Epithelial cell of proximal tubule (primary cell): ENCODE results near the gene NOP10. TPM values are rescaled to one million over a fixed set of nuclear protein-coding genes. Genes with fewer than 3 reads are reported as not detected.

Experiments
- DNase-seq: peaks from one replicate; pipeline ENCODE4 v3.0.0-alpha.2; 2011; ENCODE audit warnings: low read depth
- H3K4me3 ChIP-seq: 2 replicates; pipeline ENCODE4 v1.5.1; 2011; ENCODE audit warnings: low read depth, mild to moderate bottlenecking, low read length
- CTCF ChIP-seq: conservative IDR thresholded peaks from 2 replicates; pipeline ENCODE4 v1.5.1; 2012; ENCODE audit warnings: low read depth, mild to moderate bottlenecking, low read length
- total RNA-seq: library from RNA; depleted of rRNA; stranded (reverse); fragments of >200 nt; gene quantifications from 2 replicates; pipeline ENCODE4 v1.2.3, GENCODE V29; 2015

NOP10 gene
- total RNA-seq, 1 donor from 2014 or later = 319 TPM

- DNase-seq = no peak
- peak overlapping the region; percentile 99 for H3K4me3 ChIP-seq
- no peak for TF ChIP-seq CTCF
Measured at GRCh38 chr15:34341381-34342212, 1.3 kb downstream of the NOP10 start.

- DNase-seq = no peak
- TF ChIP-seq CTCF = no peak
- H3K4me3 ChIP-seq = no peak overlapping the region
Measured at GRCh38 chr15:34339946-34340345, 3.0 kb downstream of the NOP10 start.

DNA sequence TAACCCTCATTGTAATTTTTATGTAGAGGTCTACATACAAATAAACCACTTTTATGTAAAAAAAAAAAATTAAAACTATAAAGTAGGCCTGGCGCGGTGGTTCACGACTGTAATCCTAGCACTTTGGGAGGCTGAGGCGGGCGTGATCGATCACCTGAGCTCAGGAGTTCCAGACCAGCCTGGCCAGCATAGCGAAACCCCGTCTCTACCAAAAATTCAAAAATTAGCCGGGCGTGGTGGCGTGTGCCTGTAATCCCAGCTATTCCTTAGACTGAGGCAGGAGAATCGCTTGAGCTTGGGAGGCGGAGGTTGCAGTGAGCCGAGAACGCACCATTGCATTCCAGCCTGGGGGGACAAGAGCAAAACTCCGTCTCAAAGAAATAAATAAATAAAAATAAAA, 4.6 kb downstream of the NOP10 start:
- no peak for TF ChIP-seq CTCF
- peak overlapping the region; percentile 93 for H3K4me3 ChIP-seq
- DNase-seq = no peak

DNA sequence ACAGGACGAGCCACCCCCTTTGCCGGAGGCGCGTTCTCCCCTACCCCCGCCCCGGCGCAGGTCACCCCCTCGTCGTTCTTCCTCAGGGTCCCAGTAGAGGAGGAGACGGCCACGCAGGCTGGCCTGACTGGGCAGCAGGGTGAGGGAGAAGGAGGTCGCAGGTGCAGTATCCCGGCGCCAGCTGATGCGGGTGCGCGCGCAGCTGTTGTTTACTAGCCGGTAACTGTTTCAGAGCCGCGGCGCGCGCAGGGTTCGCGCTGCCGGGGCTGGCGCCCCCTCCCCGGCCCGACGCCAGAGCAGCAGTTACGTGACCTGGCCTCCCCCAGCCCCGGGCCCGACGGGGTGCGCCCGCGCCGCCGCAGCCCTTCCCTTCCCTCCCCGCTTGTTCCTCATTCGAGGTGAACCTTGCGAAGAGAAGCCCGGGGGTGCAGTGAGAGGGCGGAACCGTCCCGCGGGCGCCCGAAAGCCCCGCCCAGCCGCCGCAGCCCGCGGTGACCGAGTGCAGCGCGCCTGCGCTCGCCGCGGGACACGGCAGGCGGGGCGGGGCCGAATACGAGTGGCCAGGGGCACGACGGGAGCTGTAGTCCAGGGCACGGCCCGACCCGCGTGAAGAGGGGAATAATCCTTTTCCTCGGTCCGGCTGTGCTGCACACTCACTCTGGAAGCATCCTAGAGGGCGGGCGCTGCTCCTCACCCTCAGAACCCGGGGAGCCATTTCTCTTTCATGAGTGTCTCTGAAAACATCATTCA, 5.2 kb downstream of the NOP10 start, which contains the start of gene SLC12A6:
Gene SLC12A6, minus strand, starts transcription at position 225 of the 750 bp plus-strand sequence. CDS start 1,101 bp downstream, outside the sequence.
- no peak for DNase-seq
- peak within 1 kb of the TSS; percentile 93 for H3K4me3 ChIP-seq
- TF ChIP-seq CTCF = no peak

- DNase-seq = no peak
- peak overlapping the region; percentile 93 for H3K4me3 ChIP-seq
- no peak for TF ChIP-seq CTCF
Measured at GRCh38 chr15:34336991-34337556, 5.9 kb downstream of the NOP10 start.

DNA sequence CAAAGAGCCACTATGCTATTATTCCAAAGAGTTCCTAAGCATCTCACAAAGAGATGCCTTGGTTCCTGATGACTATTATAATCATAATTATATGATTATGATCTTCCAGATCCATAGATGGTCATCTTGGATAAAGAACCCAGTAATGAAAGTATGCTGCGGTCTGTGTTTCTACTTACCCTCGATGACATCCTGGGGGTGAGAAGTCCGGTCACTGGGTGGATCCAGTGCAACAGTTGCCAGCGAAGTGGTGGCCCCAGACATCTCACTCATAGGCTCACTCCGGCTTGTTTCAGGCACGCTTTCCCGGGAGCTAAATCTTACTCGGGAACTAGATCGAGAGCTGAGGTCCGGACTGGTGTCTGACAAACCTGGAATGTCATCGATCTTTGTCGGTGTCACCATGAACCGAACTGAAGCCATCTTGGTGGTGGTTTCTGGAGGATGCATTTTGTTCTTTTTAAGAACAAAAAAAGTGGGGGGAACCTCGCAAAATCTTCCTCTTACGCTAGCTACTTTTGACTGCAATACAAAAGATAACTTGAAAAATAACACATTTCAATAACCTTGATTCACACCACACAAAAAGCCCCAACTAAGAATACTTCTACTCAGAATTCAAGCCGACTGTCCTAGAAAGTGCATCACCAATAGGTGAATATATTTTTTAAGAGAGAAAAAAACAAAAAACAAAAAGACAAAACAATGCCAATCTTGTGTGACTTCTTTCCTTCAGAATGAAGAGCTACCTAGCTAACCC, 6.5 kb downstream of the NOP10 start:
- H3K4me3 ChIP-seq = peak overlapping the region; percentile 93
- no peak for DNase-seq
- TF ChIP-seq CTCF = no peak
